Stomach (tissue), 9 donors: ENCODE data around the gene GBE1. TPM values are rescaled to one million over a fixed set of nuclear protein-coding genes. Genes with fewer than 3 reads are reported as not detected.

Experiments used
- DNase-seq, 2 donors: peaks; one replicate each; pipeline versions ENCODE4 v3.0.0 to v3.0.0-alpha.2; 2013 to 2019
- H3K27ac ChIP-seq, 5 donors: fragments of 200-600 bp in 4 of 5; sonication (generic) in 4 of 5; one replicate each; pipeline ENCODE4 v1.5.1; 2013 to 2019; ENCODE audit warnings: mild to moderate bottlenecking in 1 of 5, moderate library complexity in 1 of 5
- H3K27me3 ChIP-seq, 3 donors: fragments of 200-600 bp; sonication (generic); one replicate each; pipeline ENCODE4 v1.5.1; 2017 to 2019; ENCODE audit warnings: mixed run types in 1 of 3
- H3K36me3 ChIP-seq, 4 donors: fragments of 200-600 bp; sonication (generic); 1 replicate in 3 of 4; 2 replicates in 1 of 4; pipeline ENCODE4 v1.5.1; 2016 to 2019
- H3K4me1 ChIP-seq, 4 donors: fragments of 200-600 bp; sonication (generic); one replicate each; pipeline ENCODE4 v1.5.1; 2016 to 2019
- H3K4me3 ChIP-seq, 4 donors: fragments of 200-600 bp; sonication (generic) in 3 of 4; one replicate each; pipeline ENCODE4 v1.5.1; 2016 to 2019; ENCODE audit warnings: mild to moderate bottlenecking in 1 of 4
- H3K9me3 ChIP-seq, 4 donors: fragments of 200-600 bp; sonication (generic); one replicate each; pipeline ENCODE4 v1.5.1; 2016 to 2019
- EP300 ChIP-seq: sonication (generic); formaldehyde crosslinking; IDR thresholded peaks from one replicate; pipeline ENCODE4 v1.6.1; 2017; ENCODE audit warnings: antibody characterized with exemption
- POLR2A ChIP-seq, 4 donors: fragments of 450-650 bp; IDR thresholded peaks; one replicate each; pipeline ENCODE4 v1.6.1; 2016; ENCODE audit warnings: antibody characterized with exemption in 4 of 4, control low read depth in 2 of 4, mild to moderate bottlenecking in 1 of 4, moderate library complexity in 1 of 4
- POLR2AphosphoS5 ChIP-seq, 3 donors: sonication (generic); formaldehyde crosslinking; IDR thresholded peaks; one replicate each; pipeline ENCODE4 v1.6.1; 2016; ENCODE audit warnings: antibody characterized with exemption in 3 of 3
- WGBS, 5 donors: extraction: QIAGEN DNeasy Blood & Tissue Kit in 3 of 5; methylation state at CpG; one replicate each; pipeline versions ENCODE4 v1.1.5 to v1.1.7; 2013 to 2018; 5-methylcytosine and 5-hydroxymethylcytosine counted together
- intact Hi-C: fragments of 100-400 bp; cut with DNase I; formaldehyde crosslinking; loops from one replicate; pipeline ENCODE4 v1.15.1; 2023; ENCODE audit warnings: low total_unique reads
- polyA plus RNA-seq, 3 donors: library from polyadenylated mRNA; stranded (reverse); fragments of 200-250 nt; gene quantifications; one replicate each; pipeline ENCODE4 v1.2.3, GENCODE V29; 2013
- total RNA-seq, 5 donors: library from RNA; depleted of rRNA; stranded (reverse); fragments of >200 nt; gene quantifications; one replicate each; pipeline versions ENCODE4 v1.1.0 to v1.2.3, GENCODE V29; 2014 to 2016
- TF ChIP-seq, protein P1 (sequence below), 7 experiments: fragments of 450-650 bp in 4 of 7; fragments of 200-600 bp in 3 of 7; sonication (generic) in 3 of 7; IDR thresholded peaks; one replicate each; pipeline ENCODE4 v1.5.1; 2016 to 2019; ENCODE audit warnings: antibody characterized with exemption in 7 of 7, control low read depth in 2 of 7, mild to moderate bottlenecking in 1 of 7
- donor health status: healthy with polysubstance abuse.
- donor health status: Bipolar disorder and iron deficiency.
- donor health status: healthy.

GBE1 gene
- total and polyA plus RNA-seq, 8 donors = 8.2 to 57.1 (median 11.6) TPM

DNA sequence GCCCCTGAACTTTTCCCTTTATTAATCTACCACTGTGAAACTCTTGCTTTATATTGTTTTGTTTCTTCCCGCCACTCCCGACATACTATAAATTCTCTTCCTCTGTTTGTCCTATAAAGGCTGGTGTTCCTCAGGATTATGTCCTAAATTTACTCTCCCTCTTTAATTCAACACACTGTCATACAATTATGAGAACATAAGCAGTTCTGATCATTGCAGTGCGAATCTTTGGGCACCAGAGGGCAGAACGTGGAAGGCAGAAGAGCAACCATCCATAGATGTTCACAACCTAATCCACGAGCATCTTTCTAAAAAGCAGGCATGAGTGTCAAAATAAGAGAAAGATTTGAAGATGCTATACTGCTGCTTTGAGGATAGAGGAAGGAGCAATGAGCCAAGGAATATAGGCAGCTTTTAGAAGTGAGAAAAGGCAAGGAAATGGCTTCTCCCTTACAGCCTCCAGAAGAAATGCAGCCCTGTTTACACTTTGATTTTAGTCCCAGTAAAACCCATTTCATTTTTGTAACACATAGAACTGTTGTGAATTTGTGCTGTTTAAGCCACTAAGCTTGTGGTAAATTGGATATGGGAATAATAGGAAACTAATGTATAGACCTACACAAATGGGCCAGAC lies 179.4 kb downstream of the GBE1 start:
- Histone ChIP-seq H3K9me3 (no peaks in the 10 kb centered on the region), H3K36me3 (peaks cover 0 to 5% (median 2%) of the 10 kb centered on the region in 4 donors), H3K4me3 (no peak overlapping the region), H3K4me1 (peaks cover 0 to 11% (median 0%) of the 10 kb centered on the region in 4 donors), H3K27ac (no peak overlapping the region), H3K27me3 (no peaks in the 10 kb centered on the region)
- 15 to 42% (median 26%) methylated on average over 5 of the region's 5 CpGs for WGBS, 5 donors
- TF ChIP-seq EP300 (no peak), POLR2A (IDR thresholded peaks at IDR 0.05) (no peak), POLR2AphosphoS5 (IDR thresholded peaks at IDR 0.05) (no peak)
- TF ChIP-seq, protein P1, sequence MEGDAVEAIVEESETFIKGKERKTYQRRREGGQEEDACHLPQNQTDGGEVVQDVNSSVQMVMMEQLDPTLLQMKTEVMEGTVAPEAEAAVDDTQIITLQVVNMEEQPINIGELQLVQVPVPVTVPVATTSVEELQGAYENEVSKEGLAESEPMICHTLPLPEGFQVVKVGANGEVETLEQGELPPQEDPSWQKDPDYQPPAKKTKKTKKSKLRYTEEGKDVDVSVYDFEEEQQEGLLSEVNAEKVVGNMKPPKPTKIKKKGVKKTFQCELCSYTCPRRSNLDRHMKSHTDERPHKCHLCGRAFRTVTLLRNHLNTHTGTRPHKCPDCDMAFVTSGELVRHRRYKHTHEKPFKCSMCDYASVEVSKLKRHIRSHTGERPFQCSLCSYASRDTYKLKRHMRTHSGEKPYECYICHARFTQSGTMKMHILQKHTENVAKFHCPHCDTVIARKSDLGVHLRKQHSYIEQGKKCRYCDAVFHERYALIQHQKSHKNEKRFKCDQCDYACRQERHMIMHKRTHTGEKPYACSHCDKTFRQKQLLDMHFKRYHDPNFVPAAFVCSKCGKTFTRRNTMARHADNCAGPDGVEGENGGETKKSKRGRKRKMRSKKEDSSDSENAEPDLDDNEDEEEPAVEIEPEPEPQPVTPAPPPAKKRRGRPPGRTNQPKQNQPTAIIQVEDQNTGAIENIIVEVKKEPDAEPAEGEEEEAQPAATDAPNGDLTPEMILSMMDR (IDR thresholded peaks at IDR 0.05) = peak in 5 of 7 experiments; percentile 23 to 55 (median 50)
- DNase-seq = peak; percentile 27 to 49
- intact Hi-C loops = no loop called here

DNA sequence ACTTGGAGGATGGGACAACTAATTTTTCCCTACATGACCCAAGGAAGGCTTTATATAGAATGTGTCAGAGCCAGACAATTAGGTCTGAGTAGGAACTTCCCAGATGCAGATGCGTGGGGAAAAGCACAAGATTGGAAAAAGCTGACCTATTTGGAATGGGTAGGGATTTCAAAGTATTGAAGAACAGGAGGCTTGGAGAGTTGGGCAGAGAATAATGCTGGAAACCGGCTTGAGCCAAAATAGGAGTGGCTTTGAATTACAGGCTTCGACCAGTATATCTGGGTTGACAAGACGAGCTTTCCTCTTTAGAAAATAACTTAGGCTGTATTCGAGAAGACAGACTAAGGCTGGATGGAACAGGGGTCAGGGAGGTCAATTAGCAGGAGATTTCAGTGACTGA lies 181.1 kb downstream of the GBE1 start:
- Histone ChIP-seq H3K4me1 (peaks cover 0 to 11% (median 0%) of the 10 kb centered on the region in 4 donors), H3K9me3 (no peaks in the 10 kb centered on the region), H3K36me3 (peaks cover 0 to 9% (median 4%) of the 10 kb centered on the region in 4 donors), H3K27me3 (no peaks in the 10 kb centered on the region), H3K27ac (no peak overlapping the region), H3K4me3 (no peak overlapping the region)
- WGBS, 5 donors = 43 to 57% (median 46%) methylated on average over 5 of the region's 5 CpGs
- DNase-seq = peak in 1 of 2 donors; percentile 32
- TF ChIP-seq, protein P1 (IDR thresholded peaks at IDR 0.05) = no peak
- no peak for TF ChIP-seq POLR2AphosphoS5 (IDR thresholded peaks at IDR 0.05)
- TF ChIP-seq POLR2A (IDR thresholded peaks at IDR 0.05) = no peak
- TF ChIP-seq EP300 = no peak
- intact Hi-C loops = no loop called here

DNA sequence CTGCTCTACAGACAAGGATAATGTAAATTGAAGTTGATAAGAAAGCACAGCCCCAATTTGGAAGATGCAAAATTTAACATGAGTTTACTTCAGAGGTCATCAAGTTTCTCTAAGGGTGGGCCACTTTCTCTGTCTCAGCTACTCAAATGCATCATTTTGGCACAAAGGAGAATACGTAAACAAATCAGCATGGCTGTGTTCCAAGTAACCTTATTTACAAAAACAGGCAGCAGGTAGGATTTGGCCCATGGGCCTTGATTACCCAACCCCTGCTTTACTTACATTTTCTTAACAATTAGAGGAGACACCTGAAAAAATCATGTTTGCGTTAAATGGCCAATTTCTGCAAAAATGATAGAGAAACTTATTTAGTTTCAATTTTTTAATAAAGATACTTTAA lies 181.7 kb downstream of the GBE1 start:
- no peak for DNase-seq
- 86 to 97% (median 91%) methylated on average over 2 of the region's 2 CpGs for WGBS, 5 donors
- Histone ChIP-seq H3K36me3 (peaks cover 0 to 11% (median 5%) of the 10 kb centered on the region in 4 donors), H3K9me3 (no peaks in the 10 kb centered on the region), H3K4me1 (peaks cover 0 to 11% (median 0%) of the 10 kb centered on the region in 4 donors), H3K27me3 (no peaks in the 10 kb centered on the region), H3K4me3 (no peak overlapping the region), H3K27ac (no peak overlapping the region)
- intact Hi-C loops = no loop called here
- TF ChIP-seq POLR2A (IDR thresholded peaks at IDR 0.05) (no peak), POLR2AphosphoS5 (IDR thresholded peaks at IDR 0.05) (no peak), EP300 (no peak)
- TF ChIP-seq, protein P1 (IDR thresholded peaks at IDR 0.05) = no peak

DNA sequence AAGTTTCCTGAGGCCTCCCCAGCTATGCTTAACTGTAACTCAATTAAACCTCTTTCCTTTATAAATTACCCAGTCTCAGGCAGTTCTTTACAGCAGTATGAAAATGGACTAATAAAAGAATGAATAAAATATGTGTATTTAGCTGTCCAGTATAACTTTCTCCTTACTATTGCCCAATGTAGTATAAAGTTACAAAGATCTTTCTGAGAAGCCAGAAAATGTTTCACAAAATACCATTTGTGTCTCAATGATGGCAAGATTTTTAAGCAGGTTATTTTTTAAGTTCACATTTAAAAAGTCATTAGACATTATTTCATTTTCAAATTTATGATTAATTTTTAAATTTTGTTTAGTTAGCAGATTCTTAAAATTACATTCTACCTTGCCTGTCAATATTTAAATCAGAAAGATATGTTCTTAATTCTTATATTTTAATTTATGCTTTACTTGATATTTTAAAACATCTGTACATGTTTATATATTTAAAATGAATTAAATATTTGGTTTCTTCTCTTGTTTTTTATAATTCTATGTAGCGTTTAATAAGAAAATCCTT lies 189.2 kb downstream of the GBE1 start:
- 96 to 100% (median 98%) methylated on average over 1 of the region's 1 CpG for WGBS, 5 donors
- no peak for DNase-seq
- H3K27me3 ChIP-seq = no peaks in the 10 kb centered on the region
- no peak overlapping the region for H3K4me3 ChIP-seq
- no peaks in the 10 kb centered on the region for H3K4me1 ChIP-seq
- H3K36me3 ChIP-seq = peaks cover 0 to 10% (median 7%) of the 10 kb centered on the region in 4 donors
- H3K27ac ChIP-seq = no peak overlapping the region
- TF ChIP-seq, protein P1 (IDR thresholded peaks at IDR 0.05) = no peak
- no peak for TF ChIP-seq POLR2AphosphoS5 (IDR thresholded peaks at IDR 0.05)
- intact Hi-C loops = no loop called here
- no peaks in the 10 kb centered on the region for H3K9me3 ChIP-seq
